Transverse colon (tissue), 4 donors: ENCODE data around the gene CEMP1. TPM values are rescaled to one million over a fixed set of nuclear protein-coding genes. Genes with fewer than 3 reads are reported as not detected.
A peak's percentile ranks its signal among the peaks of the same experiment; 100 is the strongest.

Experiments
- DNase-seq: peaks from one replicate; pipeline ENCODE4 v3.0.0-alpha.2; 2019
- H3K27ac ChIP-seq, 4 donors: fragments of 200-600 bp; sonication (generic); 2 replicates each; pipeline ENCODE4 v1.5.1; 2016 to 2018; ENCODE audit warnings: inconsistent platforms in 4 of 4
- H3K27me3 ChIP-seq: fragments of 200-600 bp; sonication (generic); 2 replicates; pipeline ENCODE4 v1.5.1; 2017; ENCODE audit warnings: inconsistent platforms
- H3K36me3 ChIP-seq, 4 donors: fragments of 200-600 bp; sonication (generic); 2 replicates each; pipeline ENCODE4 v1.5.1; 2017 to 2019; ENCODE audit warnings: inconsistent platforms in 4 of 4
- H3K4me1 ChIP-seq, 4 donors: fragments of 200-600 bp; sonication (generic); 2 replicates each; pipeline ENCODE4 v1.5.1; 2017 to 2020; ENCODE audit warnings: inconsistent platforms in 4 of 4
- H3K4me3 ChIP-seq, 4 donors: fragments of 200-600 bp; sonication (generic); 1 replicate in 1 of 4; 2 replicates in 3 of 4; pipeline versions ENCODE4 v1.5.1 to v1.6.1; 2017 to 2019; ENCODE audit warnings: inconsistent platforms in 4 of 4
- H3K9me3 ChIP-seq, 2 donors: fragments of 200-600 bp; sonication (generic); 2 replicates each; pipeline ENCODE4 v1.5.1; 2017 to 2019; ENCODE audit warnings: inconsistent platforms in 2 of 2
- EP300 ChIP-seq: sonication (generic); formaldehyde crosslinking; IDR thresholded peaks from one replicate; pipeline ENCODE4 v1.6.1; 2017; ENCODE audit warnings: antibody characterized with exemption, low read depth
- POLR2A ChIP-seq: fragments of 450-650 bp; IDR thresholded peaks from one replicate; pipeline ENCODE4 v1.6.1; 2016; ENCODE audit warnings: antibody characterized with exemption, mild to moderate bottlenecking, moderate library complexity
- POLR2AphosphoS5 ChIP-seq, 3 donors: sonication (generic); formaldehyde crosslinking; IDR thresholded peaks; one replicate each; pipeline ENCODE4 v1.6.1; 2016; ENCODE audit warnings: antibody characterized with exemption in 3 of 3
- WGBS, 2 donors: methylation state at CpG; one replicate each; pipeline ENCODE4 v1.1.5; 2018; ENCODE audit warnings: low coverage in 1 of 2; 5-methylcytosine and 5-hydroxymethylcytosine counted together
- in situ Hi-C, 4 donors: fragments of 200-750 bp; cut with MboI; loops; one replicate each; pipeline versions ENCODE4 v1.15.0 to v1.15.1; 2017; ENCODE audit warnings: low sequenced_read_pairs in 3 of 4, low pct_ligation_motif_present in 1 of 4, low pct_unique_long_range_greater_than_20kb in 1 of 4
- intact Hi-C: fragments of 100-400 bp; cut with DNase I; formaldehyde crosslinking; loops from one replicate; pipeline ENCODE4 v1.15.1; 2023; ENCODE audit warnings: low total_unique reads
- total RNA-seq, 4 donors: library from RNA; depleted of rRNA; stranded (reverse); fragments of >200 nt; gene quantifications; one replicate each; pipeline ENCODE4 v1.1.0, GENCODE V29; 2016
- TF ChIP-seq, protein P1 (sequence below), 5 experiments: fragments of 200-600 bp in 3 of 5; fragments of 450-650 bp in 2 of 5; sonication (generic) in 3 of 5; IDR thresholded peaks; 1 replicate in 2 of 5; 2 replicates in 3 of 5; pipeline ENCODE4 v1.5.1; 2016 to 2017; ENCODE audit warnings: antibody characterized with exemption in 5 of 5, inconsistent platforms in 3 of 5, mild to moderate bottlenecking in 2 of 5, moderate library complexity in 1 of 5

The CEMP1 gene
- total RNA-seq, 4 donors from 2014 or later = 1.9 to 3.1 TPM; not detected in 2

DNA sequence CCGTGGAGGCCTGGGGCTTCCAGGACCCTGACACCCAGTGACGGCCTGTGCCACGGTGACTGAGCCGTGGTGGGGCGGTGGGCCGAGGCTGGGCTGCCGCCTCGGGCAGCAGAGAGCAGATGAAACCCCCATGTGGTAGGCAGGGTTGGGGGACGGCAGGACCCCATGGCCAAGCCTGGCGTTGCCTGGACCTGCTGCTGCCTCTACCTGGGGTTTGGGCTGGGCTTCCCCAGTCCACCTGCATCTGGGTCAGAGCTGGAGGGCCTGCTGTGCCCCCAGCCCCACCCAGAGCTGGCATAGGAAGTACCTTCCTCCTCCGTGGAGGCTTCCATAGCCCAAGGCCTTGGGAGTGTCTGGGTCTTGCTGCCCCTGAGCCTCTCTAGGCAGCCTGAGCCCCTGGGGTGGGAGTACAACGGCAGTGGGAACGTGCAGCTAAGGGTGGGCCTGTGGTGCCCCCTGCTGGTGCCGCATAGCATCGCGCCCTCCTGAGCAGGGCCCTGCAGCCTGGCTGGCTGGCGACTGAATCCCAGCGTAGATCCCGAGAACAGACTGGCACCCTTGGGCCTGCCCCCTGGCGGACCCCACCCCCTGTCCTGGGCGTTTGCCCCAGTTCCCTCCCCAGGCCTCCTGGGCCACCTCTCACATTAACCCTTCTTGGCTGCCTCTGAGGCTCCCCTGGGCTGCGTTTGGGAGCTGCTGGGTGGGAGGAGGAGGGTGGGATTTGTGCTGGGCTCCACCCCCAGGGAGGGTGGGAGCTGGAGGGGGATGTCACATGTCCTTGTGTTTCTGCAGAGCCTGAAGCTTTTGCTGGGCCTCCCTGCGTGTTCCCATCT is 30.1 kb downstream of the CEMP1 start:
- H3K4me3 ChIP-seq = peak overlapping the region in 1 of 4 donors; percentile 20
- H3K36me3 ChIP-seq = no peaks in the 10 kb centered on the region
- WGBS, 2 donors = 45% methylated on average over 15 of the region's 23 CpGs; no CpG with 5 or more reads in 1 of the 2 donors
- intact Hi-C loops = no loop called here
- in situ Hi-C loops = no loop called here
- H3K27me3 ChIP-seq = no peaks in the 10 kb centered on the region
- H3K9me3 ChIP-seq = no peaks in the 10 kb centered on the region
- H3K27ac ChIP-seq = peak overlapping the region in 2 of 4 donors; percentile 55 to 68
- peaks cover 6 to 31% (median 11%) of the 10 kb centered on the region in 4 donors for H3K4me1 ChIP-seq
- DNase-seq = peak; percentile 86
- TF ChIP-seq EP300 = no peak
- TF ChIP-seq, protein P1, sequence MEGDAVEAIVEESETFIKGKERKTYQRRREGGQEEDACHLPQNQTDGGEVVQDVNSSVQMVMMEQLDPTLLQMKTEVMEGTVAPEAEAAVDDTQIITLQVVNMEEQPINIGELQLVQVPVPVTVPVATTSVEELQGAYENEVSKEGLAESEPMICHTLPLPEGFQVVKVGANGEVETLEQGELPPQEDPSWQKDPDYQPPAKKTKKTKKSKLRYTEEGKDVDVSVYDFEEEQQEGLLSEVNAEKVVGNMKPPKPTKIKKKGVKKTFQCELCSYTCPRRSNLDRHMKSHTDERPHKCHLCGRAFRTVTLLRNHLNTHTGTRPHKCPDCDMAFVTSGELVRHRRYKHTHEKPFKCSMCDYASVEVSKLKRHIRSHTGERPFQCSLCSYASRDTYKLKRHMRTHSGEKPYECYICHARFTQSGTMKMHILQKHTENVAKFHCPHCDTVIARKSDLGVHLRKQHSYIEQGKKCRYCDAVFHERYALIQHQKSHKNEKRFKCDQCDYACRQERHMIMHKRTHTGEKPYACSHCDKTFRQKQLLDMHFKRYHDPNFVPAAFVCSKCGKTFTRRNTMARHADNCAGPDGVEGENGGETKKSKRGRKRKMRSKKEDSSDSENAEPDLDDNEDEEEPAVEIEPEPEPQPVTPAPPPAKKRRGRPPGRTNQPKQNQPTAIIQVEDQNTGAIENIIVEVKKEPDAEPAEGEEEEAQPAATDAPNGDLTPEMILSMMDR (IDR thresholded peaks at IDR 0.05) = peak; percentile 97 to 99 (median 99)
- TF ChIP-seq POLR2AphosphoS5 (IDR thresholded peaks at IDR 0.05) = no peak
- TF ChIP-seq POLR2A = no peak

DNA sequence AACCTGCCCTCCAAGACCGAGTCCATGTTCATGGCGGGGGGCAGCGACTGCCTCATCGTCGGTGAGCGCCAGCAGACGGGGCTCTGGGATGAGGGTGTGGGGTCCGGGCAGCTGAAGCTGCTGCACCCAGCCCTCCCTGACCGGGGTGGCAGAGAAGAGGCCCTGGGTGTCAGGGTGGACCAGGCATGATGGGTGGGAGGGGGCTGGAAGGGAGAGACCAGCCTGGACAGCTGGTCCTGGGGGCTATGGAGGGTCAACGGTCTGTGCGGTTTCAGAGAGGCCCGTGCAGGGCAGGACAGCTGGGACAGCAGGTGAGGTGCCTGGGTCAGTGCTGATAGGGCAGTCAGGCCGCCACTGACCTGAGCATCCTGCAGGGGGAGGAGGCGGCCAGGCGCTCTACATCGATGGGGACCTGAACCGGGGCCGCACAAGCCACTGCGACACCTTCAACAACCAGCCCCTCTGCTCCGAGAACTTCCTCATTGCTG is 30.7 kb downstream of the CEMP1 start:
- intact Hi-C loops (no loop called here), in situ Hi-C loops (no loop called here)
- Histone ChIP-seq H3K36me3 (no peaks in the 10 kb centered on the region), H3K27ac (no peak overlapping the region), H3K4me1 (peaks cover 6 to 31% (median 11%) of the 10 kb centered on the region in 4 donors), H3K4me3 (no peak overlapping the region), H3K27me3 (no peaks in the 10 kb centered on the region), H3K9me3 (no peaks in the 10 kb centered on the region)
- WGBS, 2 donors = 86% methylated on average over 19 of the region's 20 CpGs; no CpG with 5 or more reads in 1 of the 2 donors
- DNase-seq = no peak
- no peak for TF ChIP-seq EP300
- no peak for TF ChIP-seq POLR2A
- TF ChIP-seq POLR2AphosphoS5 (IDR thresholded peaks at IDR 0.05) = no peak
- TF ChIP-seq, protein P1 (IDR thresholded peaks at IDR 0.05) = no peak

- intact Hi-C loops = loop anchor here (5.0 kb wide), 1 partner anchor 158 kb away; the partner anchor contains the start of gene ABCA3
- Histone ChIP-seq H3K27ac (no peak overlapping the region), H3K4me1 (peaks cover 6 to 31% (median 11%) of the 10 kb centered on the region in 4 donors), H3K9me3 (no peaks in the 10 kb centered on the region), H3K36me3 (no peaks in the 10 kb centered on the region), H3K4me3 (no peak overlapping the region), H3K27me3 (no peaks in the 10 kb centered on the region)
- TF ChIP-seq POLR2A = no peak
- 91% methylated on average over 20 of the region's 29 CpGs; no CpG with 5 or more reads in 1 of the 2 donors for WGBS, 2 donors
- in situ Hi-C loops = loop anchor here (10.0 to 25.0 kb wide), 4 partner anchors 65 to 338 kb away; partner anchors contain the start of genes ABCA3 (in 2 of the 4), CASKIN1 (in 1 of the 4) and TRAF7 (in 1 of the 4)
- DNase-seq = no peak
These were observed 31.2 kb downstream of the CEMP1 start for GRCh38 chr16:2499890-2500429.

- Histone ChIP-seq H3K27ac (no peak overlapping the region), H3K9me3 (no peaks in the 10 kb centered on the region), H3K27me3 (no peaks in the 10 kb centered on the region), H3K4me1 (peaks cover 6 to 31% (median 11%) of the 10 kb centered on the region in 4 donors), H3K4me3 (no peak overlapping the region), H3K36me3 (no peaks in the 10 kb centered on the region)
- in situ Hi-C loops (loop anchor here (10.0 to 25.0 kb wide), 4 partner anchors 65 to 337 kb away; partner anchors contain the start of genes ABCA3 (in 2 of the 4), CASKIN1 (in 1 of the 4) and TRAF7 (in 1 of the 4)), intact Hi-C loops (loop anchor here (5.0 kb wide), 1 partner anchor 157 kb away; the partner anchor contains the start of gene ABCA3)
- no peak for TF ChIP-seq POLR2A
- no peak for TF ChIP-seq EP300
- TF ChIP-seq, protein P1 (IDR thresholded peaks at IDR 0.05) = no peak
- TF ChIP-seq POLR2AphosphoS5 (IDR thresholded peaks at IDR 0.05) = no peak
- DNase-seq = no peak
- WGBS, 2 donors = 91% methylated on average over 6 of the region's 6 CpGs; no CpG with 5 or more reads in 1 of the 2 donors
These were observed 31.8 kb downstream of the CEMP1 start for GRCh38 chr16:2499454-2499853.
